ENCODE measurements around the gene AMFR. TPM values are rescaled to one million over a fixed set of nuclear protein-coding genes. Genes with fewer than 3 reads are reported as not detected.

Gene AMFR
- total and polyA plus RNA-seq, 10 of the 15 experiments (the other 5 are each of a cell fraction or from before 2014, with no cell fraction given), result 8.2 to 67.6 (median 28.1) TPM

GRCh38 chr16:56369202-56369601 is 56.1 kb downstream of the AMFR start:
- Histone ChIP-seq H2AFZ (ENCODE audit: control insufficient read depth, low read depth, low read length) (no peak overlapping the region), H3K9me3 (replicated peaks; ENCODE audit: control insufficient read depth, insufficient read depth, low read length) (no peaks in the 10 kb centered on the region), H3K9ac (ENCODE audit: control insufficient read depth, insufficient read depth, low read length) (no peak overlapping the region), H4K20me1 (ENCODE audit: control insufficient read depth, insufficient read depth) (no peaks in the 10 kb centered on the region), H3K27ac (ENCODE audit: control insufficient read depth, insufficient read depth) (no peak overlapping the region), H3K4me2 (ENCODE audit: control insufficient read depth, insufficient read depth) (no peak overlapping the region), H3K4me3 (no peak overlapping the region), H3K4me1 (ENCODE audit: control insufficient read depth, insufficient read depth, low read length) (no peaks in the 10 kb centered on the region), H3K79me2 (ENCODE audit: control insufficient read depth, insufficient read depth, low read length) (no peaks in the 10 kb centered on the region), H3K27me3 (replicated peaks in 1 of 2; ENCODE audit: control insufficient read depth in 2 of 2, insufficient read depth in 2 of 2, low read length in 1 of 2) (no peaks in the 10 kb centered on the region), H3K36me3 (ENCODE audit: control insufficient read depth in 2 of 2, insufficient read depth in 2 of 2, low read length in 1 of 2) (peaks cover 21 to 26% of the 10 kb centered on the region in 2 experiments)
- DNase-seq (ENCODE audit: low read depth, low spot score) (no peak), ATAC-seq (no peak), FAIRE-seq (no peak)
- TF ChIP-seq STAT3 (IDR thresholded peaks at IDR 0.05; ENCODE audit: low read depth, low read length), result no peak
- TF ChIP-seq, protein P1, sequence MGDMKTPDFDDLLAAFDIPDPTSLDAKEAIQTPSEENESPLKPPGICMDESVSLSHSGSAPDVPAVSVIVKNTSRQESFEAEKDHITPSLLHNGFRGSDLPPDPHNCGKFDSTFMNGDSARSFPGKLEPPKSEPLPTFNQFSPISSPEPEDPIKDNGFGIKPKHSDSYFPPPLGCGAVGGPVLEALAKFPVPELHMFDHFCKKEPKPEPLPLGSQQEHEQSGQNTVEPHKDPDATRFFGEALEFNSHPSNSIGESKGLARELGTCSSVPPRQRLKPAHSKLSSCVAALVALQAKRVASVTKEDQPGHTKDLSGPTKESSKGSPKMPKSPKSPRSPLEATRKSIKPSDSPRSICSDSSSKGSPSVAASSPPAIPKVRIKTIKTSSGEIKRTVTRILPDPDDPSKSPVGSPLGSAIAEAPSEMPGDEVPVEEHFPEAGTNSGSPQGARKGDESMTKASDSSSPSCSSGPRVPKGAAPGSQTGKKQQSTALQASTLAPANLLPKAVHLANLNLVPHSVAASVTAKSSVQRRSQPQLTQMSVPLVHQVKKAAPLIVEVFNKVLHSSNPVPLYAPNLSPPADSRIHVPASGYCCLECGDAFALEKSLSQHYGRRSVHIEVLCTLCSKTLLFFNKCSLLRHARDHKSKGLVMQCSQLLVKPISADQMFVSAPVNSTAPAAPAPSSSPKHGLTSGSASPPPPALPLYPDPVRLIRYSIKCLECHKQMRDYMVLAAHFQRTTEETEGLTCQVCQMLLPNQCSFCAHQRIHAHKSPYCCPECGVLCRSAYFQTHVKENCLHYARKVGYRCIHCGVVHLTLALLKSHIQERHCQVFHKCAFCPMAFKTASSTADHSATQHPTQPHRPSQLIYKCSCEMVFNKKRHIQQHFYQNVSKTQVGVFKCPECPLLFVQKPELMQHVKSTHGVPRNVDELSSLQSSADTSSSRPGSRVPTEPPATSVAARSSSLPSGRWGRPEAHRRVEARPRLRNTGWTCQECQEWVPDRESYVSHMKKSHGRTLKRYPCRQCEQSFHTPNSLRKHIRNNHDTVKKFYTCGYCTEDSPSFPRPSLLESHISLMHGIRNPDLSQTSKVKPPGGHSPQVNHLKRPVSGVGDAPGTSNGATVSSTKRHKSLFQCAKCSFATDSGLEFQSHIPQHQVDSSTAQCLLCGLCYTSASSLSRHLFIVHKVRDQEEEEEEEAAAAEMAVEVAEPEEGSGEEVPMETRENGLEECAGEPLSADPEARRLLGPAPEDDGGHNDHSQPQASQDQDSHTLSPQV (IDR thresholded peaks at IDR 0.05), result no peak
- no peak for TF ChIP-seq WRNIP1 (IDR thresholded peaks at IDR 0.05; ENCODE audit: borderline replicate concordance, low read depth, low read length)
- RAD21 ChIA-PET (ENCODE audit: unreplicated experiment), result no interaction called here
- POLR2A ChIA-PET, result no interaction called here
- 84% methylated on average over 5 of the region's 5 CpGs for WGBS (ENCODE audit: insufficient coverage, insufficient replicate concordance, low lambda C conversion rate, missing lambda C conversion rate)
- intact Hi-C loops (cut with micrococcal nuclease; ENCODE audit: unreplicated experiment), result no loop called here
- CTCF ChIA-PET, result interaction anchor here (1.2 to 7.1 kb wide), 2 partner anchors 10 to 12 kb away, joined by 3 to 32 read pairs; no protein-coding TSS in a partner anchor
- SMC1A ChIA-PET (ENCODE audit: uncharacterized antibody, unreplicated experiment), result interaction anchor here (0.6 kb wide), 1 partner anchor 582 kb away, joined by 3 read pairs; no protein-coding TSS in a partner anchor
- BruUV-seq (replicated peaks), result no TSS peak
- in situ Hi-C loops (cut with MboI), result no loop called here

Measured in GM12878 (cell line).